K562 (cell line): ENCODE results near the gene CAPZA1. TPM values are rescaled to one million over a fixed set of nuclear protein-coding genes. Genes with fewer than 3 reads are reported as not detected.
A peak's percentile ranks its signal among the peaks of the same experiment; 100 is the strongest.

Experiments used
- FOSL1 ChIP-seq: fragments of 200-800 bp; sonication (Bioruptor generic); conservative IDR thresholded peaks from 2 replicates; pipeline ENCODE4 v1.6.1; 2016; ENCODE audit warnings: missing genetic modification characterization, missing compliant biosample characterization
- FOXJ2 ChIP-seq: fragments of 200-800 bp; sonication (Bioruptor generic); IDR thresholded peaks from 2 replicates; pipeline ENCODE4 v1.6.1; 2016; ENCODE audit warnings: missing genetic modification characterization, missing compliant biosample characterization
- FOXK2 ChIP-seq, 2 experiments: fragments of 450-650 bp; IDR thresholded peaks in 1 of 2; conservative IDR thresholded peaks in 1 of 2; 2 replicates each; pipeline ENCODE4 v1.6.1; 2016; ENCODE audit warnings: low read depth in 2 of 2, mild to moderate bottlenecking in 1 of 2
- GTF2A2 ChIP-seq: IDR thresholded peaks from 2 replicates; pipeline ENCODE4 v1.6.1; 2016; ENCODE audit warnings: mild to moderate bottlenecking, missing genetic modification characterization, missing compliant biosample characterization
- GTF2E2 ChIP-seq: fragments of 200-800 bp; sonication (Bioruptor generic); IDR thresholded peaks from 2 replicates; pipeline ENCODE4 v1.6.1; 2016; ENCODE audit warnings: missing genetic modification characterization, missing compliant biosample characterization
- HOXB6 ChIP-seq: fragments of 250-450 bp; sonication (Bioruptor Pico); IDR thresholded peaks from 2 replicates; pipeline ENCODE4 v1.5.1; 2022; ENCODE audit warnings: mild to moderate bottlenecking, borderline replicate concordance
- KDM1A ChIP-seq, 2 experiments: fragments of 450-650 bp; IDR thresholded peaks; 2 replicates each; pipeline ENCODE4 v1.6.1; 2016; ENCODE audit warnings: mild to moderate bottlenecking in 2 of 2
- MEIS2 ChIP-seq: fragments of 450-650 bp; IDR thresholded peaks from 2 replicates; pipeline ENCODE4 v1.6.1; 2014; ENCODE audit warnings: mild to moderate bottlenecking; ENCODE audit not compliant: partially characterized antibody
- MTA1 ChIP-seq: fragments of 450-650 bp; IDR thresholded peaks from 2 replicates; pipeline ENCODE4 v1.6.1; 2017; ENCODE audit warnings: borderline replicate concordance
- NEUROD1 ChIP-seq: fragments of 150-350 bp; IDR thresholded peaks from 2 replicates; pipeline ENCODE4 v1.6.1; 2014; ENCODE audit warnings: borderline replicate concordance, low read length, low read depth; ENCODE audit not compliant: partially characterized antibody
- NR2C1 ChIP-seq, 2 experiments: fragments of 450-650 bp; IDR thresholded peaks; 2 replicates each; pipeline ENCODE4 v1.6.1; 2017; ENCODE audit warnings: mild to moderate bottlenecking in 2 of 2, antibody characterized with exemption in 1 of 2, inconsistent platforms in 1 of 2, missing compliant biosample characterization in 1 of 2, missing genetic modification characterization in 1 of 2
- POLR2B ChIP-seq: fragments of 450-650 bp; IDR thresholded peaks from 2 replicates; pipeline ENCODE4 v1.6.1; 2018; ENCODE audit warnings: low read depth; ENCODE audit not compliant: partially characterized antibody
- PTBP1 ChIP-seq: fragments of 200-400 bp; formaldehyde crosslinking; IDR thresholded peaks from 2 replicates; pipeline ENCODE4 v1.6.1; 2017; ENCODE audit warnings: low read depth, low read length
- RAD21 ChIP-seq, 2 experiments: fragments of 250-450 bp in 1 of 2; fragments of 450-650 bp in 1 of 2; sonication (Bioruptor Pico) in 1 of 2; formaldehyde crosslinking in 1 of 2; IDR thresholded peaks in 1 of 2; conservative IDR thresholded peaks in 1 of 2; 2 replicates each; pipeline versions ENCODE4 v1.4.0 to v1.8.0; 2020 to 2022; ENCODE audit warnings: mild to moderate bottlenecking in 2 of 2, moderate library complexity in 1 of 2
- SMAD3 ChIP-seq: fragments of 450-650 bp; formaldehyde crosslinking; conservative IDR thresholded peaks from 2 replicates; pipeline ENCODE4 v1.4.0; 2020; ENCODE audit warnings: mild to moderate bottlenecking
- SOX6 ChIP-seq: fragments of 450-650 bp; IDR thresholded peaks from 2 replicates; pipeline ENCODE4 v1.6.1; 2014; ENCODE audit warnings: mild to moderate bottlenecking
- ZNF121 ChIP-seq: sonication (generic); formaldehyde crosslinking; conservative IDR thresholded peaks from 2 replicates; pipeline ENCODE4 v1.8.0; 2022; ENCODE audit warnings: missing genetic modification reagents
- ZNF263 ChIP-seq: sonication (generic); formaldehyde crosslinking; IDR thresholded peaks from 2 replicates; pipeline ENCODE4 v1.8.0; 2022; ENCODE audit warnings: mild to moderate bottlenecking, missing genetic modification reagents, borderline replicate concordance
- ZNF408 ChIP-seq: fragments of 250-450 bp; sonication (Bioruptor Pico); IDR thresholded peaks from 2 replicates; pipeline ENCODE4 v1.4.0; 2020; ENCODE audit warnings: low read depth, mild to moderate bottlenecking, moderate library complexity
- ZNF436 ChIP-seq: fragments of 250-450, 450-650 bp; sonication (Bioruptor Pico); formaldehyde crosslinking; IDR thresholded peaks from 2 replicates; pipeline ENCODE4 v1.7.0; 2020; ENCODE audit warnings: mild to moderate bottlenecking
- ZNF561 ChIP-seq: fragments of 450-650 bp; formaldehyde crosslinking; conservative IDR thresholded peaks from 2 replicates; pipeline ENCODE4 v1.4.0; 2020; ENCODE audit warnings: mild to moderate bottlenecking, moderate library complexity
- ZNF76 ChIP-seq: fragments of 250-450 bp; sonication (Bioruptor Pico); IDR thresholded peaks from 2 replicates; pipeline ENCODE4 v1.4.0; 2020; ENCODE audit warnings: mild to moderate bottlenecking, moderate library complexity, borderline replicate concordance
- ZNF780A ChIP-seq: fragments of 250-450 bp; sonication (Bioruptor Pico); IDR thresholded peaks from 2 replicates; pipeline ENCODE4 v1.5.0; 2021; ENCODE audit warnings: mild to moderate bottlenecking
- polyA plus RNA-seq, 8 experiments: library from polyadenylated mRNA; depleted of rRNA in 4 of 8; stranded (reverse) in 5 of 8; unstranded in 3 of 8; fragments of >200 nt; fragmentation: Nextera tagmentation in 2 of 8; fragmentation: Illumina TruSeq in 1 of 8; extraction: Ambion mirVana in 2 of 8; extraction: Trizol in 1 of 8; gene quantifications; 2 replicates each; pipeline versions ENCODE4 v1.2.1 to v1.2.3, GENCODE V29; 2011 to 2014; ENCODE audit warnings: inconsistent platforms in 1 of 8, missing spikeins in 1 of 8
- total RNA-seq, 7 experiments: library from RNA; depleted of rRNA in 6 of 7; stranded (reverse); fragments of >200 nt in 6 of 7; fragmentation: Illumina TruSeq in 2 of 7; extraction: Trizol in 2 of 7; gene quantifications; 2 replicates each; pipeline versions ENCODE4 v1.2.1 to v1.2.3, GENCODE V29; 2011 to 2021; ENCODE audit warnings: low replicate concordance in 1 of 7
- TF ChIP-seq, protein P1 (sequence below): fragments of 200-800 bp; sonication (Bioruptor generic); IDR thresholded peaks from 2 replicates; pipeline ENCODE4 v1.6.1; 2017; ENCODE audit warnings: missing genetic modification characterization, missing compliant biosample characterization
- TF ChIP-seq, protein P2 (sequence below): fragments of 450-650 bp; IDR thresholded peaks from 2 replicates; pipeline ENCODE4 v1.7.0; 2016; ENCODE audit warnings: borderline replicate concordance
- TF ChIP-seq, protein P3 (sequence below): fragments of 250-450 bp; sonication (Bioruptor Pico); IDR thresholded peaks from 2 replicates; pipeline ENCODE4 v1.4.0; 2020

CAPZA1 gene
- total and polyA plus RNA-seq, 9 of the 15 experiments (the other 6 are each of a cell fraction or from before 2014, with no cell fraction given), result 237 to 1,020 (median 306) TPM

DNA sequence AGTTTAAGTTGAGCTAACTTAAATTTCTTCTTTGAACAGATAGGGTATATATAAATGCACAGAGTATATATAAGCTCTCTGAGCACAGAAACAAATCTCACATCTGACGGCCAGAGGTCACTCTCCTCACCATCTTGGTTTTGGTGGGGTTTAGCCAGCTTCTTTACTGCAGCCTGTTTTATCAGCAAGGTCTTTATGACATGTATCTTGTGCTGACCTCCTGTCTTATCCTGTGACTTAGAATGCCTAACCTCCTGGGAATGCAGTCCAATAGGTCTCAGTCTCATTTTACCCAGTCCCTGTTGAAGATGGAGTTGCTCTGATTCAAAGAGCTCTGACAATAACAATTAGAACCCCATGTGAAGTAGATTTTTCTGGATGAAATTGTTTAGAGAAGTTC is 53.2 kb downstream of the CAPZA1 start (continued):
- TF ChIP-seq, protein P1, sequence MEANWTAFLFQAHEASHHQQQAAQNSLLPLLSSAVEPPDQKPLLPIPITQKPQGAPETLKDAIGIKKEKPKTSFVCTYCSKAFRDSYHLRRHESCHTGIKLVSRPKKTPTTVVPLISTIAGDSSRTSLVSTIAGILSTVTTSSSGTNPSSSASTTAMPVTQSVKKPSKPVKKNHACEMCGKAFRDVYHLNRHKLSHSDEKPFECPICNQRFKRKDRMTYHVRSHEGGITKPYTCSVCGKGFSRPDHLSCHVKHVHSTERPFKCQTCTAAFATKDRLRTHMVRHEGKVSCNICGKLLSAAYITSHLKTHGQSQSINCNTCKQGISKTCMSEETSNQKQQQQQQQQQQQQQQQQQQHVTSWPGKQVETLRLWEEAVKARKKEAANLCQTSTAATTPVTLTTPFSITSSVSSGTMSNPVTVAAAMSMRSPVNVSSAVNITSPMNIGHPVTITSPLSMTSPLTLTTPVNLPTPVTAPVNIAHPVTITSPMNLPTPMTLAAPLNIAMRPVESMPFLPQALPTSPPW (CRISPR knock-in tag), result peak; percentile 21; the same call in 1 of the 2 replicates
- TF ChIP-seq NR2C1 (IDR thresholded peaks at IDR 0.05), result no peak
- TF ChIP-seq NR2C1 (tag; IDR thresholded peaks at IDR 0.05), result 0 out of 2 replicates have a peak, but pooled peaks have one; percentile 34
- TF ChIP-seq ZNF408 (CRISPR knock-in tag), result no peak
- no peak for TF ChIP-seq ZNF436 (CRISPR knock-in tag)
- TF ChIP-seq, protein P2, sequence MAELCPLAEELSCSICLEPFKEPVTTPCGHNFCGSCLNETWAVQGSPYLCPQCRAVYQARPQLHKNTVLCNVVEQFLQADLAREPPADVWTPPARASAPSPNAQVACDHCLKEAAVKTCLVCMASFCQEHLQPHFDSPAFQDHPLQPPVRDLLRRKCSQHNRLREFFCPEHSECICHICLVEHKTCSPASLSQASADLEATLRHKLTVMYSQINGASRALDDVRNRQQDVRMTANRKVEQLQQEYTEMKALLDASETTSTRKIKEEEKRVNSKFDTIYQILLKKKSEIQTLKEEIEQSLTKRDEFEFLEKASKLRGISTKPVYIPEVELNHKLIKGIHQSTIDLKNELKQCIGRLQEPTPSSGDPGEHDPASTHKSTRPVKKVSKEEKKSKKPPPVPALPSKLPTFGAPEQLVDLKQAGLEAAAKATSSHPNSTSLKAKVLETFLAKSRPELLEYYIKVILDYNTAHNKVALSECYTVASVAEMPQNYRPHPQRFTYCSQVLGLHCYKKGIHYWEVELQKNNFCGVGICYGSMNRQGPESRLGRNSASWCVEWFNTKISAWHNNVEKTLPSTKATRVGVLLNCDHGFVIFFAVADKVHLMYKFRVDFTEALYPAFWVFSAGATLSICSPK, result no peak
- peak in 1 of 2 experiments; percentile 63; a peak in 1 of 4 replicates for TF ChIP-seq FOXK2 (conservative IDR thresholded peaks at IDR 0.05 in 1 of 2, IDR thresholded peaks at IDR 0.05 in 1 of 2; ENCODE audit: low read depth in 2 of 2)
- peak; percentile 20; the same call in 1 of the 2 replicates for TF ChIP-seq FOSL1 (tag)
- no peak for TF ChIP-seq HOXB6 (CRISPR knock-in tag)
- peak in 1 of 2 experiments; percentile 22; a peak in 1 of 4 replicates for TF ChIP-seq KDM1A (IDR thresholded peaks at IDR 0.05)
- no peak for TF ChIP-seq ZNF121 (CRISPR knock-in tag)
- no peak for TF ChIP-seq ZNF561 (CRISPR knock-in tag)
- TF ChIP-seq RAD21 (CRISPR knock-in tag; conservative IDR thresholded peaks at IDR 0.05 in 1 of 2, IDR thresholded peaks at IDR 0.05 in 1 of 2), result peak; percentile 45 to 62
- no peak for TF ChIP-seq POLR2B
- no peak for TF ChIP-seq MTA1
- peak; percentile 52; the same call in 1 of the 2 replicates for TF ChIP-seq ZNF263 (CRISPR knock-in tag)
- no peak for TF ChIP-seq GTF2A2 (tag)
- TF ChIP-seq GTF2E2 (tag), result no peak
- TF ChIP-seq ZNF76 (CRISPR knock-in tag), result no peak
- TF ChIP-seq FOXJ2 (tag), result 0 out of 2 replicates have a peak, but pooled peaks have one; percentile 40
- TF ChIP-seq, protein P3, sequence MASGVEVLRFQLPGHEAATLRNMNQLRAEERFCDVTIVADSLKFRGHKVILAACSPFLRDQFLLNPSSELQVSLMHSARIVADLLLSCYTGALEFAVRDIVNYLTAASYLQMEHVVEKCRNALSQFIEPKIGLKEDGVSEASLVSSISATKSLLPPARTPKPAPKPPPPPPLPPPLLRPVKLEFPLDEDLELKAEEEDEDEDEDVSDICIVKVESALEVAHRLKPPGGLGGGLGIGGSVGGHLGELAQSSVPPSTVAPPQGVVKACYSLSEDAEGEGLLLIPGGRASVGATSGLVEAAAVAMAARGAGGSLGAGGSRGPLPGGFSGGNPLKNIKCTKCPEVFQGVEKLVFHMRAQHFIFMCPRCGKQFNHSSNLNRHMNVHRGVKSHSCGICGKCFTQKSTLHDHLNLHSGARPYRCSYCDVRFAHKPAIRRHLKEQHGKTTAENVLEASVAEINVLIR (CRISPR knock-in tag), result no peak
- TF ChIP-seq SOX6, result 0 out of 2 replicates have a peak, but pooled peaks have one; percentile 19
- 0 out of 2 replicates have a peak, but pooled peaks have one; percentile 17 for TF ChIP-seq SMAD3 (CRISPR knock-in tag)
- peak; percentile 18 for TF ChIP-seq MEIS2
- no peak for TF ChIP-seq NEUROD1
- TF ChIP-seq ZNF780A (CRISPR knock-in tag), result no peak
- TF ChIP-seq PTBP1, result no peak
